ENCODE data around the gene CYP8B1.

The CYP8B1 gene

GRCh38 chr3:42852441-42852840 is 23.2 kb downstream of the CYP8B1 start:
- DNase-seq (ENCODE audit: low read depth), result no peak

DNA sequence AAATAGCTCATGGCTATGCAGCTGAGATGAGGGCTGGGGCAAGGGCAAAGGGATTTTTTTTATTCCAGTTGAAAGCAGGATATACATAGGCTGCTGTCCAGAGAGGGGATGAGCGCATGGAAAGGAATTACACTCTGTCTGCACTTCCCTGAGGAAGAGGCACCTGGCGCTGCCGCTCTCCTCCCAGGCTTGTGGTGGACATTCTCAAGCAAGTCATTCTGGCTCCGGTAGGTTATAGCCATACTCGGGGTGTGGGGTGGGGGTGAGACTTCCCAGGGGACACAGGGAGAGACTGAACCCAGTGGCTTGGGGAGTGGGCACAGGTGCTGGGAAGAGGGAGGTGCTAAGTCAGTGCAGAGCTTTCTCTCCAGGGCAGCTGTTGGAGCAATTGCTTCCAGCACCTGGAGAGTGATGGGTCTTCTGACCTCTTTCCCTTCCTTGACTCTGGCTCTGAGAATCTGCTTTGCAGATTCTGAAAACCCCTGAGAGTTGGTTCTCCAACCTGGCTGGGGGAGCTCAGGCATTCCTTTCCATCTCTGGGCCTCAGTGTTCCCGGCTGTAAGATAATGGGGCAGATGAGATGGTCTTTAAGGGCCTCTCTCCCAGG is 24.3 kb downstream of the CYP8B1 start:
- DNase-seq (ENCODE audit: low read depth), result no peak

- DNase-seq (ENCODE audit: low read depth), result no peak
Observed at GRCh38 chr3:42850263-42850662, 25.4 kb downstream of the CYP8B1 start.

- no peak for DNase-seq (ENCODE audit: low read depth)
Observed at GRCh38 chr3:42849017-42849416, 26.7 kb downstream of the CYP8B1 start.

GRCh38 chr3:42847731-42848130 is 27.9 kb downstream of the CYP8B1 start:
- DNase-seq (ENCODE audit: low read depth), result no peak

DNA sequence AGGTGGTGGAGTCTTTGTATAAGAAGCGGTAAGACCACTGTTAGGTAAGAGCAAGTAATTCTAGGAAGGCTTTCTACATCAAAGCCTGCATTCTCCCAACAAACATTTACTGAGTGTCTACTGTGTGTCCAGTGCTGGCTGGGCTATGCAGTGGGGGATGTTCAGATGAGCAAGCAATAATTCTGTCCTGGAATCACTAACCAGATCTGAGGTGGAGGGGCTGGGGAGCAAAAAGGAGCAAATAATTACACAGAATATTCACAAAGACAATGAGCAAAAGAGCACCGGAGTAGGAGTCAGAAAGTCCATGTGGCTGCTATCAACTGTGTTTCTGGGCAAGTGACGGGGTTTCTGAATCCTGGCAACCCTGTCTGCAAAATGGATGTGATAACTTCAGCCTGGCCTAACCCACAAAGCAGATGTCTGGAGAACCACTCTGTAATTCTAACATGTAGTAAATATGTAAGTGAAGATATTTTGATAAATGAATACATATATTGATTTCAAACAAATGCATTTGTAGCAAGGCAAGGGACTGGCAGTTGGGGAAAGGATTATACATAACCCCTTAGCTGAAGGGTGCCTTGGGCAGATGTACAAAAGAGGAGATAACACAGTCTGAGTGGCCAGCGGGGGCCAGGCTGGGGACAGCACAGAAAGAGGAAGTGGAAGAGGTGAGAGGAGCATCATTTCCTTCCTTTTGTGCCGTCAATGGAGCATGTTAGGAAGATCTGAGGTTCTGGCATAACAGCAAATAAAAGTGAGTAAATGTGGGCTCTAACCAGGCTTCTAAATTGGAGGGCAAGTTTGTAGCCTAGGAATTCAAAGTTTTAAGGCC is 28.8 kb downstream of the CYP8B1 start:
- no peak for DNase-seq (ENCODE audit: low read depth)

DNA sequence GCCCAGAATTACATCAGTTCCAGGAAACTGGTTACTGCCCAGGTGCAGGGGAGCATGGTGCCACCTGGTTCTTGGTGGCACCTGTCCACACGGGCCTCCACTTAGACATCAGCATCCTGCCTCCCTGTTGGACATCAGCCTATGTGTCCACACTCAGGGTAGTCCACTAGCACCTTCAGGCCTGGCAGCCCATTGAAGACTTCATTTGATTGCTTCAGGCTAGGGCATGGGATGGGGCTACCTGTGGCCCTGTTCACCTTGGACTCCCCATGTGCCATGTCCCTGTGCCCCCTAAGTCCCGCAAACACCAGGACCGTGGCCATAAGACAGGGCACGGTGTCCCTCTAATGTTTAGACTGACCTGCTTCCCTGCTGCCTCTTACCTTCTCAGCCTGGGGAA is 30.9 kb downstream of the CYP8B1 start:
- no peak for DNase-seq (ENCODE audit: low read depth)

DNA sequence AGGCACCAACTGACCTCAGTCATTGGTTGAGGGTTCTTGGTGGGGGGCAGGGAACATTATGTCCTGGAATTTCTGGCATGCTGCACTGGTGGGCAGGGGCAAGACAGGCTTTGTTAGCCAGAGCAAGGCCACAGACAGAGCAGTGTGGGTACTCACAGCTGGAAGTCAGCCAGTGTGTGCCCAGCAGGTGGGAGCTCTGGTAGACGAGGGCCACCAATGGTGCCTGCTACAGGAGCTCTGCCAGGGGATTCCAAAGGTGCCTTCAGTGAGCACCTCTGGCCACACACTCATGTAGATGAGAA is 31.3 kb downstream of the CYP8B1 start:
- DNase-seq (ENCODE audit: low read depth), result no peak

DNA sequence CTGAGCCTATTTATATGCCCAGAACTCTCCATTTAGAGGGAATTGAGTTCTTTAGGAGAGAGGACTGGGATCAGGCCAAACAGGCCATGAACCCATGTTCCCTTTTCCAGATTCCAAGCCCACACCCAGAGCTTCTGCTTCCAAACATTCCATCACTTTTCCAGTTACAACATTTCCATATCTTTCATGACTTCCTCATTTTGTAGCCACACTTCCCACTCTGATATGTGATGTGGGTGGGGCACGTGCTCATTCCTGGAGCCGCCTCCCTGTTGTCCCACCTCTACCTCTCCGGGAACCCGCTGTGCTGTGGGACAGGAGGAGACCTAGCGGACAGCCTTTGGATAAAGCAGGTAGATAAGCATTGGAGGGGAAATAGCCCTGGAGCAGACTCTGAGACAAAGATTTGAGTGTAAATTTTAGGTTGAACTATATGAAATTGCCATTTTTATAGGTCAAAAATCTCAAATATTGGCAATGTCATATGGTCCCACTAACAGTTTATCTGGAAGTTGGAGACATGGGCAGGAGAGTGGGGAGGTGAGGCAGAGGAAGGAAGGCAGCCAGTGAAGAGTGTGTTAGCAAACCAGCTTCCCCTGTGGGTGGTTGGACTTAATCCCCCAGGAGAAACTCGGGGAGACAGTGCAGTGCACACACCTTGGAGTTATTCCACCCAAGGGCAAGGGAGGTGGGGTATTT is 31.8 kb downstream of the CYP8B1 start:
- DNase-seq (ENCODE audit: low read depth), result no peak

DNA sequence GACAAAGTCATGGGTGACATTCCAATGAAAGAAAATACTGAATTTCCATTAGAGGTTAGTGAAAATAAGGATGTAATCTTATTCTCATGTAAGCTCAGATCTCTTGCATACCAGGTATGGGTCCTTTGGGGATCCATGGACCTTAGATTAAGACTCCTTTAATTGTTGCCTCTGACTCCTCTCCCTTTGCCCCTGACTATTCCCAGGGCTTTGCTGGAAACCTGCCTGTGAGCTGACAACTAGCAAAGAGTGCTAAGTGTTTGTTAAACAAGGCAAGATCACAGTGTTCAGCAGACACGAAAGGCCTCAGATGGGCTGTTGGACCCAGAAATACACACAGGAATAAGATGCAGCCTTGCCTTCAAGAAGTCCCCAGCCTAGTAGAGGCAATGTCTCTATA is 34.3 kb downstream of the CYP8B1 start:
- no peak for DNase-seq (ENCODE audit: low read depth)

DNA sequence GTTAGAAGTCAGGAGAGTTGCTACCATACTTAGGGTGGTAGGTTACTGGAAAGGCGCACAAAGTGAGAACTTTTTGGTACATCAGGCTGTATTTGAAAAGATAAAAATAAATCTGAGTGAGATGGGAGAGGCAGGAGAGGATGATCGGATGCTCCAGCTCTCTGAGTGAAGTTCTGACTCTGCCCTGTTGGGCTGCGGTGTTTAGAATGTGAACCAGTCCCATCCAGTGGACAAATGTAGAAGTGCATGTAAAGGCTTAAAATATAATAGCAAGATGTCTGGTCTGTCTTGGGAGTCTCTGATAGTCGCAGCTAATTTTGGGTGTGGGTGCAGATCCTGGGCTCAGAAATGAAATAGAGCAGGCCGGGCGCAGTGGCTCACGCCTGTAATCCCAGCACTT is 36.1 kb downstream of the CYP8B1 start:
- peak; percentile 48 for DNase-seq (ENCODE audit: low read depth)

DNA sequence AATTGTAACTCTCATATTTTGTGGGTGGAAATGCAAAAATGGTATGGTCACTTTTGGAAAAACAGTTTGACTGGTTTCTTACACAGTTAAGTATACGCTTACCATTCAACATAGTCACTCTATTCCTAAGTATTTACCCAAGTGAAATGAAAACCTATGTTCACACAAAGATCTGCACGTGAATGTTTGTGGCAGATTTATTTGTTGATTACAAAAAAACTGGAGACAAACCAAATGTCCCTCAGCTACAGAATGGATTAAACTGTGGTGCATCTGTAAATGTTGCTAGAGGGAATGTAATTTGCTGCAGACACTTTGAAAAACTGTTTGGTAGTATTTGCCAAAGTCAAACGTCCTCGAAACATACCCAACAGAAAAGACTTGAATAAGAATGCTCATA is 37.1 kb downstream of the CYP8B1 start:
- no peak for DNase-seq (ENCODE audit: low read depth)

- no peak for DNase-seq (ENCODE audit: low read depth)
Observed at GRCh38 chr3:42836150-42837123, 39.2 kb downstream of the CYP8B1 start.

DNA sequence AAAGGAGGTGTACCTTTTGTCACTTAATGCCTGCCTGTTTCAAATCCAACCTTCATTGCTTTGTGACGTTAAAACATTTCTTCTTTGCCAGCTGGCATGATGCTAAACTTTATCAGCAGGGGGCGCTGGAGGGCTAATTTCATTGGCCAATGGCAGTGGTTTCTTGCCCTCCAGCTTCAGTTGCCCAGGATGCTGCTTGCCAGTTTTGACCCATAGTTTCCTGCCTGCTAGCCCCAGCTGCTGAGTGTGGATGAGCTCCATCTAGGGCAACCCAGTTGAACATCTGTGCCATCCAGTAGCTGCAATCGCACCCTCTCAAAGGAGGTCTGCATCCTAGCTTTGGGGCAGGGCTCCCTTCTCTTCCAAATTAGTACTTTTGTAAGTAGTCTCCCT is 44.4 kb downstream of the CYP8B1 start:
- DNase-seq (ENCODE audit: low read depth), result no peak

DNA sequence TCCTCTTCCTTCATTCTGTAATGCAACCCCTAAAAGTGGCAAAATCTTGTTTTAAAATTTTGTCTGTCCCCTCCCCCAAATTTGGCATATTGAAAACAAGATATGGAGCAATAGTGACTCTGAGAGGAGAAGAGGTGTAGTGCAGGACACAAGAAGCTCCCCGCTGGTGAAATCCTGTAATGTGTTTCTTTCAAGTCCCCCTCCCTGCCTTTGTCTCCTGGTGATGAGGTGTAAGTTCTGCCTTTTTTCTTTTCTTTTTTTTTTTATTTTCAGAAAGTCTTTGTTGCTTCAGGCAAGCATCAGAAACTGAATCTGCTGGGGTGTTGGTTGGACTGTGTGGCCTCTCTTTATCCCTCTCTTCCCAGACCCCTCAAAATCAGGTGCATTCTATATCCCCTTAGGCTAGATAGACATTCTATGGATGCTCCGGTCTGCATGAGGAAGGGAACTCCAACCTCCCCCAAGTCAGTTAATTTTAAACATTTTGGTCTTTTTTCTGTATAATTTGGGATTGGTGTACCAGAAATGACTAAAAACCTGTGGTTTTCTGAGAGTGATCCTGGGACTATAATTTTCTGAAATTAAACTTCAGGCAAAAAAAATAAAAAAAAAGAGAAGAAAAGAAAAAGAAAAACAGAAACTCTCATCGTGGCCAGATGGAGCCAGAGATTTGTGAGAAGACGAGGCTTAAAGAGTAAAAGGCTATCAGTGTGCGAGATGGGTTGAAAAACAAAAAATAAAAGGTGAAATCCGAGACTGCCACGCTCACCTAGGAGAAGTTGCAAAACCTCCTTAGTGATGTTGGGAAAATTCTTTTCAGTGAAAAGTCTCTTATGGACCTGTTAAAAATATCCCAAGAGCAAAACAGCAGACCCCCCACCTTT is 45.0 kb downstream of the CYP8B1 start:
- DNase-seq (ENCODE audit: low read depth), result no peak

DNA sequence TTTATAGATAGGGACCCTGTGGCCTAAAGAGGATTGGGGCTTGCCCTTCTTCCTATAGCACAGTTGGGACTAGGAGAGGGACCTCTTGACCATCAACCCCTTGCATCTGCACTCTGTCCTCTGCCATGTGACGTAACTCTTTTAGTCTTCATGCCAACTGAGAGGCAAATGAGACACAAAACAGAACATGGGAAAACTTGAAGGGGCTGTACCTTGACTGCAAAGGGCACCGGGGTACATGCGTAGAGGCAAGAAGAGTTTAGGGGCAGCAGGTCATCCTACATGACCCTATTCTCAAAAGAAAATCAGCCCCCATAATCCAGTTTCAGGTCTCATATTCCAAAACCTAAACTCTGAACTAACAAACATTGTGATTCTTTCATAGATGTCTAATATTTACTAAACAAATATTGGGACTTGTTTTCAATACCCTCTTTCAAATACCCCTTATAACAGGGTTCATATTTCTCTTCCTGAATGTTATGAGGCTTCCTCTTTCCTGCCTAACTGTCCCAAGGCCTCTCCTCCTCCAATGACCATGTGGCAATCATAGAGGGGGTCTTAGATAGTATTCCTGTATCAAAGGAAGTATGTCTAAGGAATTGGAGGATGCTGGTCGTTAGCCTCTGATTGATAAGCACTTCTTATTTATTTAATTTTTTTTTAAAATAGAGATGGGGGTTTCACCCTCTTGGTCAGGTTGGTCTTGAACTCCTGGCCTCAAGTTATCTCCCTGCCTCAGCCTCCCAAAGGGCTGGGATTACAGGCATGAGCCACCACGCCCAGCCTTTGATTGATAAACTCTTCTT is 45.8 kb downstream of the CYP8B1 start:
- no peak for DNase-seq (ENCODE audit: low read depth)

DNA sequence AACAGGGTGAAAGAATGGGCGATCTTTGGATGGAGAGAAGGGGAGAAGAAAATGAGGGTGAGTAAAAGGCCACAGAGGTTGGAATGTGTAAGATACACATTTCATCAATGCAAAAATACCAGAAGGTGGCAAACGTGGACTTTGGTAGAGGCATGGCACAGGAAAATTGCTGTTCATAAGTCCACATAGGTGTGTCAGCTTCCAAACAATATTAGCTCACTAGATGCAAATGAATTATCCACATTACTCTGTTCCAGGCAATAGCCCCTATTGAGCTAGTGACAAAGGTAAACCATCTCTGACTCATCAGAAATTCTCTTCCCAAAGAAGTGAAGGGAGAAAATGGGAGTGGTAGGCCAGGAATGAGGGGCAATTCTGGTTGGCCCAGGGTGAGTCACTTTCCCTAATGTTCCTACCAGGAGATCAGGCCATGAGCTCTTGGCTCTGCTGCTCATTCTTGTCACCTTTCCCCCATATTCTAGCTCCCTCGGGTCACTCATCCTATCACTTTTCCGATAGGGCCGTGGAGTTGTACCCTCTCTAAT is 46.5 kb downstream of the CYP8B1 start:
- DNase-seq (ENCODE audit: low read depth), result no peak

DNA sequence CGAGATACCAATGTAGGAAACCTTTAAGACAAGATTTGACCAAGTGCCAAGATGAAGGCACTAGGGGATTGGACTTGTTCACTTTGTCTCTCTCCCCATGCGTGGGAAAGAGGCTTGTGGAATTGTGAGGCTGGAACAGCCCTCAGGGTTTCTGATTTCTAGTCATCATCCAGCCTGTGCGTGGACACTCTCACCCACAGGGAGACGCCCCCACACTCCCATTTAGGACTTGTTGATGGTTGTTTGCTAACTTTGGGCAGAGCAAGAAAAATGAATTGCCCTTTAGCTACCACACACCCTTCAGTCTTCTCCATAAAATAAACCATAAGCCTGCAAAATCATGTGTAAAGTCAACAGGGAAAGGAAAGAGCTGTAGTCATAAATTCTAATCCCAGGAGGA is 48.0 kb downstream of the CYP8B1 start:
- no peak for DNase-seq (ENCODE audit: low read depth)

DNA sequence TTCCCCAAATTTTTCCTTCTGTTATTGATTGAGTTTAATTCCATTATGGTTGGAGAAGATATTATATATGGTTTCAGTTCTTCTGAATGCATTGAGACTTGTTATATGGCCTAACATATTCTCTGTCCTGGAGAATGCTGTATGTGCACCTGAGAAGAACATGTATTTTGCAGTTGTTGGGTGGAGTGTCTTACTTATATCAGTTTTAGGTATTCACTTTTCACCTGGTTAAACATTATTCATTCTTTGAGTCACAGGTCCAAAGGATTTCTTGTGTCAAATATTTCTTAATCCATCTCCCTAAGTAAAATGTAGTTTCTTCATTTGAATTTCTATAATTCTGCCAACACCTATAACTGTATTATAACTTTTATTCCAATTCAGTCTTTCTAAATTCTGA is 48.7 kb downstream of the CYP8B1 start:
- DNase-seq (ENCODE audit: low read depth), result no peak

DNA sequence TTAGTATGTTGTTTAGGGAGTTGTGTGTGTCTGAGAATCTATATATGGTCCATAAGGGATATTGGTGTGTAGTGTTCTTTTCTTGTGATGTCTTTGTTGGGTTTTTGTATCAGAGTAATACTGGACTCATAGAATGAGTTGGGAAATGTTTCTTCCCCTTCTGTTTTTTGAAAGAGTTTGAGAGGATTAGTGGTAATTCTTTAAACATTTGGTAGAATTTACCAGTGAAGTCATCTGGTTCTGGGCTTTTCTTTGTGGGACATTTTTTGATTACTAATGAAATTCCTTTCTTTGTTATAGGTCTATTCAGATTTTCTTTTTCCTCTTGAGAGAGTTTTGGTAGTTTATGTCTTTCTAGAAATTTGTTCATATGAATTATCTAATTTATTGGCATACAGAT is 49.5 kb downstream of the CYP8B1 start:
- no peak for DNase-seq (ENCODE audit: low read depth)

Measured in non-pigmented ciliary epithelial cell (primary cell).